Calu3 (cell line): ENCODE measurements around the gene CACNB4. TPM values are rescaled to one million over a fixed set of nuclear protein-coding genes. Genes with fewer than 3 reads are reported as not detected.

ENCODE experiments used
- BruUV-seq: library from RNA; stranded (reverse); fragments of 400-500 nt; replicated peaks from 2 replicates; lab custom pipeline; 2021; lab: Mats Ljungman, UMichigan
- CTCF ChIA-PET: fragments of 300-600 bp; sonication (Branson Sonifier 250); formaldehyde crosslinking; loops from one replicate; lab custom pipeline; 2022; ENCODE audit warnings: antibody characterized with exemption; lab: Charles Lee
- DNase-seq: peaks from one replicate; pipeline ENCODE4 v3.0.0; 2022
- H3K27ac Mint-ChIP-seq: one replicate; pipeline ENCODE4 v1.8.0; 2022; ENCODE audit warnings: mixed read lengths; ENCODE audit not compliant: unreplicated experiment
- H3K27me3 Mint-ChIP-seq: one replicate; pipeline ENCODE4 v1.8.0; 2022; ENCODE audit warnings: mixed read lengths; ENCODE audit not compliant: unreplicated experiment
- H3K36me3 Mint-ChIP-seq: one replicate; pipeline ENCODE4 v1.8.0; 2022; ENCODE audit warnings: mild to moderate bottlenecking, moderate library complexity, mixed read lengths; ENCODE audit not compliant: insufficient read depth, unreplicated experiment
- H3K4me1 Mint-ChIP-seq: one replicate; pipeline ENCODE4 v1.8.0; 2022; ENCODE audit warnings: mild to moderate bottlenecking, low read depth, mixed read lengths; ENCODE audit not compliant: unreplicated experiment
- H3K4me3 Mint-ChIP-seq: one replicate; pipeline ENCODE4 v1.8.0; 2022; ENCODE audit warnings: mild to moderate bottlenecking, low read depth, moderate library complexity, mixed read lengths; ENCODE audit not compliant: unreplicated experiment
- H3K9me3 Mint-ChIP-seq: one replicate; pipeline ENCODE4 v1.8.0; 2022; ENCODE audit warnings: low read depth, mixed read lengths; ENCODE audit not compliant: unreplicated experiment
- intact Hi-C: fragments of 100-400 bp; cut with micrococcal nuclease; formaldehyde crosslinking; loops from one replicate; pipeline ENCODE4 v1.10.0; 2022; ENCODE audit not compliant: unreplicated experiment
- total RNA-seq: library from RNA; stranded (reverse); gene quantifications from 2 replicates; pipeline ENCODE4 v1.2.3, GENCODE V29; 2022
- TF ChIP-seq, protein P1 (sequence below): fragments of 200-600 bp; IDR thresholded peaks from one replicate; pipeline ENCODE4 v1.8.0; 2022; ENCODE audit warnings: antibody characterized with exemption; ENCODE audit not compliant: unreplicated experiment

The CACNB4 gene
- total RNA-seq, 1 experiment from 2014 or later: 0.33 TPM

DNA sequence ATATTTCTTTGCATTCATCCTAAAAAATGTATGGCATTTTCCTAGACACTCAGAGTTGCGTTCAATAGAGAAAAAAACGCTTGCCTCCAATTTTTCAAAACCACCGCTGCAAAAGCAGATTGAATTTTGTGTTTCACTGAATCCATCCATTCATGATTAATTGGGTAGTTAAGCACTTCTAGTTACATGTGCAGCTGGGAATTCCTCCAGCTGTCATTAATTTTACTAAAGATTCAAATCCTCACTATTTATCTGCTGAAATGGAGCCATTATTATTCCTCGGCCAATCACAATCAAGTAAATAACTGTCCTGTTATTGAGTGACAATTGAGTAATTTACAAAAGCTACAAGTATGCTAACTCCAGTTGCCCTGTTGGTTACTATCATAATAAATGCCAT is 194.8 kb downstream of the CACNB4 start:
- DNase-seq: no peak
- no peak overlapping the region for H3K27ac Mint-ChIP-seq
- H3K4me3 Mint-ChIP-seq: no peak overlapping the region
- H3K36me3 Mint-ChIP-seq: no peaks in the 10 kb centered on the region
- H3K4me1 Mint-ChIP-seq: no peaks in the 10 kb centered on the region
- TF ChIP-seq, protein P1, sequence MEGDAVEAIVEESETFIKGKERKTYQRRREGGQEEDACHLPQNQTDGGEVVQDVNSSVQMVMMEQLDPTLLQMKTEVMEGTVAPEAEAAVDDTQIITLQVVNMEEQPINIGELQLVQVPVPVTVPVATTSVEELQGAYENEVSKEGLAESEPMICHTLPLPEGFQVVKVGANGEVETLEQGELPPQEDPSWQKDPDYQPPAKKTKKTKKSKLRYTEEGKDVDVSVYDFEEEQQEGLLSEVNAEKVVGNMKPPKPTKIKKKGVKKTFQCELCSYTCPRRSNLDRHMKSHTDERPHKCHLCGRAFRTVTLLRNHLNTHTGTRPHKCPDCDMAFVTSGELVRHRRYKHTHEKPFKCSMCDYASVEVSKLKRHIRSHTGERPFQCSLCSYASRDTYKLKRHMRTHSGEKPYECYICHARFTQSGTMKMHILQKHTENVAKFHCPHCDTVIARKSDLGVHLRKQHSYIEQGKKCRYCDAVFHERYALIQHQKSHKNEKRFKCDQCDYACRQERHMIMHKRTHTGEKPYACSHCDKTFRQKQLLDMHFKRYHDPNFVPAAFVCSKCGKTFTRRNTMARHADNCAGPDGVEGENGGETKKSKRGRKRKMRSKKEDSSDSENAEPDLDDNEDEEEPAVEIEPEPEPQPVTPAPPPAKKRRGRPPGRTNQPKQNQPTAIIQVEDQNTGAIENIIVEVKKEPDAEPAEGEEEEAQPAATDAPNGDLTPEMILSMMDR: no peak
- intact Hi-C loops: no loop called here
- CTCF ChIA-PET: no interaction called here
- no TSS peak for BruUV-seq
- no peaks in the 10 kb centered on the region for H3K9me3 Mint-ChIP-seq
- no peaks in the 10 kb centered on the region for H3K27me3 Mint-ChIP-seq

DNA sequence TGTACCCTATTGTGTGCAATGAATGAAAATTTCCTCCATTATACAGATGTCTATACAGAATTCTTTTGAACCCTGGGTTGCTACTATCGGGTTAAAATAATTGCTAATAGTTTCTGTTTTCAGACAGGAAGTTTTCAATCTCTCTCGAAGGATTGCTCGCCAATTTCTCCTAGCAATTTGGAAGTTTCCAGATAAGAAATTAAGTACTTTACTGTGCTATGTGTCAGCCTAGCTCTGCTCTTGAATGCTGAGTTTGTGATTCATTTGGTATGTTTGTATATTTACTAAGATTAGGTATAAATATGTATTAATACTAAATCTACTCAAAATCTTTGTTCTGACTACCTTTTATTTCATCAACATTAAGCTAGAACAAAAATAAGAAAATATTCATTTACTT is 196.0 kb downstream of the CACNB4 start:
- H3K36me3 Mint-ChIP-seq: no peaks in the 10 kb centered on the region
- H3K4me3 Mint-ChIP-seq: no peak overlapping the region
- no peaks in the 10 kb centered on the region for H3K4me1 Mint-ChIP-seq
- intact Hi-C loops: no loop called here
- H3K9me3 Mint-ChIP-seq: no peaks in the 10 kb centered on the region
- CTCF ChIA-PET: interaction anchor here (0.8 kb wide), 1 partner anchor 10 kb away, joined by 3 read pairs; no protein-coding TSS in a partner anchor
- TF ChIP-seq, protein P1: no peak
- BruUV-seq: no TSS peak
- no peaks in the 10 kb centered on the region for H3K27me3 Mint-ChIP-seq
- no peak for DNase-seq
- no peak overlapping the region for H3K27ac Mint-ChIP-seq

DNA sequence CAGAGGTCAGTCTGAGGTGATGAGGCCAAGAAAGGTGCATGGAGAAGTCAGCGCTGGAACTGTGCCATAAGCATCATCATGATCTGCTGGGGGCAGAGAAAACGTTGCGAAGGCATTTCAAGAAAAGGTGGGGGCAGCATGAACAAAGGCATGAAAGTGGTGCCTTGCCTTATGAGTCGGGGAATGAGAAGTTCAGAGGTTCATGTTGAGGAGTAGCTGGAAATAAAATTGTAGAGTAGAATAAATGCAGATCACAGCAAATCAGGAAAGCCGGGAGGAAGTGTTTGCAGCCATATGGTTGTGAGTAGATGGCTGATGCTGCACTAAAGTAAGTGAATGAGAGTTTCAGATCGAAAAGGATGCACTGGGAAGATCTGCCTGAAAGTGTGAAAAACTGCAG is 198.5 kb downstream of the CACNB4 start:
- no TSS peak for BruUV-seq
- CTCF ChIA-PET: no interaction called here
- no peak overlapping the region for H3K27ac Mint-ChIP-seq
- intact Hi-C loops: no loop called here
- H3K9me3 Mint-ChIP-seq: peaks cover 2% of the 10 kb centered on the region
- H3K4me1 Mint-ChIP-seq: no peaks in the 10 kb centered on the region
- H3K36me3 Mint-ChIP-seq: no peaks in the 10 kb centered on the region
- no peak for DNase-seq
- H3K27me3 Mint-ChIP-seq: no peaks in the 10 kb centered on the region
- no peak overlapping the region for H3K4me3 Mint-ChIP-seq
- TF ChIP-seq, protein P1: no peak

DNA sequence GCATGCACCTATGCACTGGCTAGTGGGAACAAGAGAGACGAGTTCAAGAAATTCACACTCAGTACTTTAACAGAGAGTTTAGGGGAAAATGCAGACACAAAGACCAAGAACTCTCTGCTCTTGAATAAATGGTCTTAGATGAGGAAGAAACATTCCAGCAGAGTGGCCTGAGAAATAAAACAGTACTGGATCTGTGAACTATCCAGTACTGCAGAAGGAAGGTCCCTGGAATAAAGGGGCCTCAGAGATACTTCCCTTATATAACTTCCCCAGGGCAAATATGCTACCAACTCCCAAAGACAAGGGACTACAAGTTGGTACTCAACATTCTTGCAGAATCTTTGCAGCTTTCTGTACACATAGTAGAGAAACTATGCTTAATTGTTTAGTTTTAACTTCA is 199.7 kb downstream of the CACNB4 start:
- CTCF ChIA-PET: no interaction called here
- H3K9me3 Mint-ChIP-seq: peaks cover 2% of the 10 kb centered on the region
- H3K27ac Mint-ChIP-seq: no peak overlapping the region
- DNase-seq: no peak
- no TSS peak for BruUV-seq
- H3K4me1 Mint-ChIP-seq: no peaks in the 10 kb centered on the region
- no peak overlapping the region for H3K4me3 Mint-ChIP-seq
- no peaks in the 10 kb centered on the region for H3K36me3 Mint-ChIP-seq
- TF ChIP-seq, protein P1: no peak
- intact Hi-C loops: no loop called here
- no peaks in the 10 kb centered on the region for H3K27me3 Mint-ChIP-seq
